Psoas muscle (tissue), 8 donors: ENCODE data around the gene PSEN1. TPM values are rescaled to one million over a fixed set of nuclear protein-coding genes. Genes with fewer than 3 reads are reported as not detected.

Experiments
- ATAC-seq, 4 donors: fragments of 200-7000 bp; cut with Tn5 transposase; one replicate each; pipeline ENCODE4 v1.9.1; 2020; ENCODE audit warnings: moderate library complexity in 3 of 4, mild to moderate bottlenecking in 2 of 4
- DNase-seq, 2 donors: peaks; one replicate each; pipeline ENCODE4 v3.0.0-alpha.2; 2020
- H3K27ac ChIP-seq: fragments of 200-600 bp; one replicate; pipeline ENCODE4 v1.8.0; 2022
- H3K27me3 ChIP-seq, 3 donors: fragments of 200-600 bp in 1 of 3; one replicate each; pipeline versions ENCODE4 v1.6.1 to v1.8.0; 2013 to 2022; ENCODE audit warnings: low read length in 2 of 3, mild to moderate bottlenecking in 2 of 3, moderate library complexity in 1 of 3; ENCODE audit not compliant: insufficient read depth in 3 of 3
- H3K36me3 ChIP-seq, 2 donors: fragments of 200-600 bp in 1 of 2; one replicate each; pipeline versions ENCODE4 v1.6.1 to v1.8.0; 2013 to 2022; ENCODE audit warnings: low read depth in 1 of 2, mild to moderate bottlenecking in 1 of 2, moderate library complexity in 1 of 2; ENCODE audit not compliant: insufficient read depth in 1 of 2
- H3K4me1 ChIP-seq: fragments of 200-600 bp; one replicate; pipeline ENCODE4 v1.8.0; 2022
- H3K4me3 ChIP-seq: fragments of 200-600 bp; one replicate; pipeline ENCODE4 v1.8.0; 2022; ENCODE audit warnings: mild to moderate bottlenecking
- H3K9me3 ChIP-seq: fragments of 200-600 bp; one replicate; pipeline ENCODE4 v1.8.0; 2022
- CTCF ChIP-seq: fragments of 200-600 bp; IDR thresholded peaks from one replicate; pipeline ENCODE4 v1.8.0; 2022; ENCODE audit warnings: antibody characterized with exemption
- WGBS, 3 donors: extraction: QIAGEN DNeasy Blood & Tissue Kit; methylation state at CpG; one replicate each; pipeline versions ENCODE4 v1.1.6 to v1.1.7; 2013; 5-methylcytosine and 5-hydroxymethylcytosine counted together
- intact Hi-C, 2 donors: fragments of 100-400 bp; cut with DNase I; formaldehyde crosslinking; loops; one replicate each; pipeline versions ENCODE4 v1.11.0 to v1.14.2; 2022
- polyA plus RNA-seq, 3 donors: library from polyadenylated mRNA; stranded (reverse); fragments of 200-250 nt; gene quantifications; one replicate each; pipeline ENCODE4 v1.2.3, GENCODE V29; 2013
- total RNA-seq, 4 donors: library from RNA; stranded (reverse); fragmentation: NEBNext Ultra II Directional in 2 of 4; extraction: Animal tissue kit (Norgen Biotek cat#: 25700) in 2 of 4; gene quantifications; one replicate each; pipeline versions ENCODE4 v1.2.1 to v1.2.4, GENCODE V29; 2021 to 2023
- donor health status: healthy with polysubstance abuse.
- donor health status: DM: no; HTN: no; CAD: no; lungs with moderate emphysema.
- donor health status: Bipolar disorder and iron deficiency.
- donor health status: healthy.
- donor health status: DM: yes; HTN: yes; CAD: no.
- donor health status: DM: no; HTN: no; CAD: no.
- donor health status: DM: no; HTN: no; CAD: no.
- donor health status: DM: yes; HTN: yes; CAD: no.

The PSEN1 gene
- total and polyA plus RNA-seq, 7 donors: 14.2 to 32.5 (median 19.1) TPM

- Histone ChIP-seq H3K36me3 (no peaks in the 10 kb centered on the region), H3K4me1 (peaks cover 6% of the 10 kb centered on the region), H3K9me3 (no peaks in the 10 kb centered on the region), H3K27ac (no peak overlapping the region), H3K4me3 (no peak overlapping the region), H3K27me3 (peaks cover 0 to 45% (median 19%) of the 10 kb centered on the region in 3 donors)
- ATAC-seq (no peak), DNase-seq (no peak)
- 75 to 83% (median 79%) methylated on average over 5 of the region's 5 CpGs for WGBS, 3 donors
- intact Hi-C loops: no loop called here
- no peak for TF ChIP-seq CTCF
Observed at GRCh38 chr14:73234029-73234428, 97.7 kb downstream of the PSEN1 start.

- ATAC-seq: no peak
- TF ChIP-seq CTCF: no peak
- no peak overlapping the region for H3K4me3 ChIP-seq
- H3K27me3 ChIP-seq: peaks cover 0 to 53% (median 21%) of the 10 kb centered on the region in 3 donors
- no peak for DNase-seq
- 78 to 85% (median 78%) methylated on average over 11 of the region's 11 CpGs for WGBS, 3 donors
- H3K4me1 ChIP-seq: peaks cover 13% of the 10 kb centered on the region
- intact Hi-C loops: no loop called here
- no peak overlapping the region for H3K27ac ChIP-seq
- no peaks in the 10 kb centered on the region for H3K36me3 ChIP-seq
- no peaks in the 10 kb centered on the region for H3K9me3 ChIP-seq
Observed at GRCh38 chr14:73234586-73235394, 98.5 kb downstream of the PSEN1 start.

- Histone ChIP-seq H3K9me3 (no peaks in the 10 kb centered on the region), H3K4me3 (no peak overlapping the region), H3K4me1 (peaks cover 15% of the 10 kb centered on the region), H3K27me3 (peaks cover 0 to 60% (median 23%) of the 10 kb centered on the region in 3 donors), H3K36me3 (no peaks in the 10 kb centered on the region), H3K27ac (no peak overlapping the region)
- DNase-seq (peak in 1 of 2 donors; percentile 22), ATAC-seq (no peak)
- WGBS, 3 donors: 58 to 63% (median 60%) methylated on average over 6 of the region's 6 CpGs
- TF ChIP-seq CTCF: no peak
- intact Hi-C loops: no loop called here
Observed at GRCh38 chr14:73235531-73236155, 99.3 kb downstream of the PSEN1 start.

- no peaks in the 10 kb centered on the region for H3K36me3 ChIP-seq
- ATAC-seq: no peak
- WGBS, 3 donors: 68 to 78% (median 77%) methylated on average over 11 of the region's 11 CpGs
Observed at GRCh38 chr14:73236157-73236556, 99.8 kb downstream of the PSEN1 start.

More at GRCh38 chr14:73236157-73236556, 99.8 kb downstream of the PSEN1 start:
- TF ChIP-seq CTCF: no peak
- no peak overlapping the region for H3K4me3 ChIP-seq
- DNase-seq: no peak
- no peak overlapping the region for H3K27ac ChIP-seq
- intact Hi-C loops: no loop called here
- H3K27me3 ChIP-seq: peaks cover 0 to 64% (median 23%) of the 10 kb centered on the region in 3 donors
- H3K4me1 ChIP-seq: peaks cover 15% of the 10 kb centered on the region
- H3K9me3 ChIP-seq: no peaks in the 10 kb centered on the region
